ENCODE measurements around the gene TTYH3. TPM values are rescaled to one million over a fixed set of nuclear protein-coding genes. Genes with fewer than 3 reads are reported as not detected.

Gene TTYH3
- total RNA-seq, 1 donor from 2014 or later = 106 TPM

DNA sequence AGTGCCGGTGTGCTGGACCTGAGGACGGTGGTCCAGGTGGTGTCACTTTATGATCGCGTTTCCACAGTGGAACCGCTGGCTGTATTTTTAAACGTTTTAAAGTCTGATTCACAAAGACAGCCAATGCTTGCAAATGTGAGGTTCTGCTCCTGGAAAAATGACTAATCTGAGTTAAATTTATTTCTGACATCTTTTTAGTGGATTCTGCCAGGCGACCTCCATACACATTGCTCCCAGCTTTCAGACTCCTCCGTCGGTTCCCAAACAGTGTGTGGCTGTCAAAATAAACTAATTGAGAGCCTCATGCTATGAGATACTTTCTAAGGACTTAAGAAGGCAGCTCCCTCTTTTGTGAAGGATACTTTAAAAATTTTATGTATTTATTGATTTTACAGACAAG lies 12.7 kb upstream of the TTYH3 start:
- Histone ChIP-seq H3K4me3 (ENCODE audit: low read depth, low read length) (no peak overlapping the region), H3K36me3 (ENCODE audit: control insufficient read depth, insufficient read depth, low read length) (no peaks in the 10 kb centered on the region), H3K27me3 (ENCODE audit: control insufficient read depth, insufficient read depth, low read length) (peaks cover 3% of the 10 kb centered on the region)
- TF ChIP-seq, protein P1, sequence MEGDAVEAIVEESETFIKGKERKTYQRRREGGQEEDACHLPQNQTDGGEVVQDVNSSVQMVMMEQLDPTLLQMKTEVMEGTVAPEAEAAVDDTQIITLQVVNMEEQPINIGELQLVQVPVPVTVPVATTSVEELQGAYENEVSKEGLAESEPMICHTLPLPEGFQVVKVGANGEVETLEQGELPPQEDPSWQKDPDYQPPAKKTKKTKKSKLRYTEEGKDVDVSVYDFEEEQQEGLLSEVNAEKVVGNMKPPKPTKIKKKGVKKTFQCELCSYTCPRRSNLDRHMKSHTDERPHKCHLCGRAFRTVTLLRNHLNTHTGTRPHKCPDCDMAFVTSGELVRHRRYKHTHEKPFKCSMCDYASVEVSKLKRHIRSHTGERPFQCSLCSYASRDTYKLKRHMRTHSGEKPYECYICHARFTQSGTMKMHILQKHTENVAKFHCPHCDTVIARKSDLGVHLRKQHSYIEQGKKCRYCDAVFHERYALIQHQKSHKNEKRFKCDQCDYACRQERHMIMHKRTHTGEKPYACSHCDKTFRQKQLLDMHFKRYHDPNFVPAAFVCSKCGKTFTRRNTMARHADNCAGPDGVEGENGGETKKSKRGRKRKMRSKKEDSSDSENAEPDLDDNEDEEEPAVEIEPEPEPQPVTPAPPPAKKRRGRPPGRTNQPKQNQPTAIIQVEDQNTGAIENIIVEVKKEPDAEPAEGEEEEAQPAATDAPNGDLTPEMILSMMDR (IDR thresholded peaks at IDR 0.05; ENCODE audit: insufficient read depth, low read length, poor library complexity, severe bottlenecking) = no peak
- DNase-seq (ENCODE audit: low read depth) = no peak

- TF ChIP-seq, protein P1 (IDR thresholded peaks at IDR 0.05; ENCODE audit: insufficient read depth, low read length, poor library complexity, severe bottlenecking) = no peak
- H3K4me3 ChIP-seq (ENCODE audit: low read depth, low read length) = no peak overlapping the region
- no peak for DNase-seq (ENCODE audit: low read depth)
- peaks cover 3% of the 10 kb centered on the region for H3K27me3 ChIP-seq (ENCODE audit: control insufficient read depth, insufficient read depth, low read length)
- no peaks in the 10 kb centered on the region for H3K36me3 ChIP-seq (ENCODE audit: control insufficient read depth, insufficient read depth, low read length)
Observed at GRCh38 chr7:2621061-2621828, 10.5 kb upstream of the TTYH3 start.

DNA sequence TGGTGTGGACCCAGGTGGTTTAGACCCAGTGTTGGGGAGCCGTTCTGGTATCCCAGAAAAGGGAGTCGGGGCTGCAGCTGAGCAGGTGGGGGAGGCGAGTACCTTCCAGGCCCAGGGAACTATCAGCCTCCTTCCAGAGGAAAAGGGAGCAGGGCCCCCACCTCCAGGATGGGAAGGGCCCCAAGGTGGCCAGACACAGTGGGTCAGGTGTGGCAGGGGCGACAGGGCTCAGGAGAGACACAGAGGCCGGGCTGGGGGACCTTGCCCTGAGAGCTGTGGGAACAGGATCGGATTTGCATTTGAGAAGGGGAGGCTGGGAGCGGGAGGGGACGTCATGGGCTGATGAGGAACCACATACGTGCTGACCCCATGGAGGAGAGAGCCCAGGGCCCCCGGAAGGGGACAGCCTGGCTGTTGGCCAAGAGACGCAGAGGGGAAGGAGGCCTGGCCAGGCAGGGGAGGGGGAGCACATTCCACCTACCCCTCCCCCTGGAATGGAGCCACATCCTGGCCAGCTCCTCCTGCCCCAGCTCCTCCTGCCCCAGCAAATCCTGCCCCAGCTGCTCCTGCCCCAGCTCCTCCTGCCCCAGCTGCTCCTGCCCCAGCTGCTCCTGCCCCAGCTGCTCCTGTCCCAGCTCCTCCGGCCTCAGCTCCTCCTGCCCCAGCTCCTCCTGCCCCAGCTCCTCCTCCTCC lies 9.7 kb upstream of the TTYH3 start:
- TF ChIP-seq, protein P1 (IDR thresholded peaks at IDR 0.05; ENCODE audit: insufficient read depth, low read length, poor library complexity, severe bottlenecking) = no peak
- no peak overlapping the region for H3K4me3 ChIP-seq (ENCODE audit: low read depth, low read length)
- DNase-seq (ENCODE audit: low read depth) = no peak
- H3K36me3 ChIP-seq (ENCODE audit: control insufficient read depth, insufficient read depth, low read length) = no peaks in the 10 kb centered on the region
- peaks cover 3% of the 10 kb centered on the region for H3K27me3 ChIP-seq (ENCODE audit: control insufficient read depth, insufficient read depth, low read length)

GRCh38 chr7:2622869-2623697 lies 8.7 kb upstream of the TTYH3 start:
- Histone ChIP-seq H3K4me3 (ENCODE audit: low read depth, low read length) (no peak overlapping the region), H3K36me3 (ENCODE audit: control insufficient read depth, insufficient read depth, low read length) (no peaks in the 10 kb centered on the region), H3K27me3 (ENCODE audit: control insufficient read depth, insufficient read depth, low read length) (no peaks in the 10 kb centered on the region)
- no peak for DNase-seq (ENCODE audit: low read depth)
- TF ChIP-seq, protein P1 (IDR thresholded peaks at IDR 0.05; ENCODE audit: insufficient read depth, low read length, poor library complexity, severe bottlenecking) = no peak

GRCh38 chr7:2623698-2624014 lies 8.1 kb upstream of the TTYH3 start:
- Histone ChIP-seq H3K27me3 (ENCODE audit: control insufficient read depth, insufficient read depth, low read length) (no peaks in the 10 kb centered on the region), H3K36me3 (ENCODE audit: control insufficient read depth, insufficient read depth, low read length) (no peaks in the 10 kb centered on the region), H3K4me3 (ENCODE audit: low read depth, low read length) (no peak overlapping the region)
- TF ChIP-seq, protein P1 (IDR thresholded peaks at IDR 0.05; ENCODE audit: insufficient read depth, low read length, poor library complexity, severe bottlenecking) = no peak
- no peak for DNase-seq (ENCODE audit: low read depth)

Measured in kidney epithelial cell (primary cell).